HG03039 (cell line): Measurements from ENCODE around the gene CCDC106.

Source experiments
- ATAC-seq: cut with Tn5 transposase; IDR thresholded peaks from one replicate; pipeline ENCODE4 v1.9.1; 2021; ENCODE audit warnings: mild to moderate bottlenecking, moderate library complexity; ENCODE audit not compliant: unreplicated experiment

CCDC106 gene

GRCh38 chr19:55680339-55681130, 32.5 kb downstream of the CCDC106 start:
- no peak for ATAC-seq

GRCh38 chr19:55681131-55682092, 33.4 kb downstream of the CCDC106 start:
- no peak for ATAC-seq

DNA sequence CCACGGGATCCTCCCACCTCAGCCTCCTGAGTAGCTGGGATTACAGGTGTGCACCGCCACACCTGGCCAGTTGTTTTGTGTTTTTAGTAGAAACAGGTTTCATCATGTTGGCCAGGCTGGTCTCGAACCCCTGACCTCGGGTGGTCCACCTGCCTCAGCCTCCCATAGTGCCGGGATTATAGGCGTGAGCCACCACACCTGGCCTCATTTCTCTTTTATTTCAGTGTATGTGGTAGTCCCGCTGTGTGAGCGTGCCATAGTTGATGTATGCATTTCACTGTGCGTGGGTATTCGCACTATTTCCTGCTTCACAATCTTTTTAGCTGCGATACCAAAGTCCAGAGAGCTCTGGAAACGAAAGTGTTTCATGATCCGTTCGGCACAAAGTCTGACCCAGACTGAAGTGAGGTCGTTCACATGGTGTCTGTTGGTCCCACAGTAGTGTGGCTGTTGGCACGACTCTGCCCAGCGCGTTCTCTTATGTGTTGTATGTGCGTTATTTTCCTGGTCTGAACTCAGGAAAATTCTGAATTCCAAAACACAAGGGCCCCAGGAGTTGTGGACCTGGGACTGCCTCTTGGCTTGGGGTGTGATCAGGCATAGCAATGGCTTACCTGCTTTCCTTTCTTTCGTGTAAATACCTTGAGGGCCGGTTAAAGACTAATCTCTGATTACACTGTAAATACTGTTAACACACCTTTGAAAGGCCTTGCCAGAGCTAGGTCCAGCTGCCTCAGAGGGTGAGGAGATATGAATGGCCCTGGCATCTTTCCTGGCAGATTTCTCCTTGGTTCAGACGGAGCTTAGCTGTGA, 35.6 kb downstream of the CCDC106 start:
- no peak for ATAC-seq

- no peak for ATAC-seq
Measured at GRCh38 chr19:55684946-55685681, 37.1 kb downstream of the CCDC106 start.

GRCh38 chr19:55685776-55686175, 37.8 kb downstream of the CCDC106 start:
- no peak for ATAC-seq

GRCh38 chr19:55686311-55687050, 38.5 kb downstream of the CCDC106 start:
- ATAC-seq = no peak

DNA sequence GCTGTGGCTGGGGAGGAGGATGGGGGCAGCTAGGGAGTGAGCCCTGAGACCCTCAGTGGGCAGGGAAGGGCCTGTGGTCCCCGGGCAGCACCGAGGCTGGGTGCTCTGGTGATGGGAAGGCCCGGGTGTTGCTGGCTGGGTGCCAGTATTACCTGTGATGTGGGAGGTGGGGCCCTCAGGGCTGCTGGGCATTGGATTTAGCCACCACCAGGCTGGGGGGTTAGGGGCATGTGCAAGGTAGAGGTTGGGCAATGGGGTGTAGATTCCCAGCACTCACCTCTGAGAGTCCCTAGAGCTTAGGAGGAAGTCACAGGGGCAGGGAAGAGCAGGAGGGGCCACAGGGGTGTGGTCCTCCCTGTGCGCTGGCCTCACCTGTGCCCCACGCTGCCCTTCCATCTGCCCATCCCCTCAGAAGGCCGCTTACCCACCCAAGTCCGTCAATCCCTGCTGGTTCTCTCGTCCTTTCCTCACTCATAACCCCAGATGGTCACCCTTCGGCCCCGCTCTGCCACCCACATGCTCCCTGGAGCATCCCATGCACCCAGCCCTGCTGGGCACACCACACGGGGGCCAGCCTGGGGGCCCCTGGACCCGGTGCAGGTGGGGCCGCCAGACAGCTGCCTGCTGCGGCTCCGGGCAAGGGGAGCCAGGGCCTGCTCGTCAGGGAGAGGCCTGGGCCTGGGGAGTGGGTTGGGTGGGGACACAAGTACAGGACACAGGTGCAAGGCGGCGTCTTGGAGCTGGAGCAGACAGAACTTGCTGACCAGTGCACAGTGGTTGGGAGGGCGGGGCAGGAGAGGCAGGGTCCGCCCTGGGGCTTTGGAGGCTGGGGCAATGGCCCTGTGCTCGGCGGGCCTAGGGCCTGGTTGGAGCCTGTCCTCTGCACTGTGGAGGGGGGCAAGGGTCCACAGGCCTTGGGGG, 39.5 kb downstream of the CCDC106 start:
- no peak for ATAC-seq

DNA sequence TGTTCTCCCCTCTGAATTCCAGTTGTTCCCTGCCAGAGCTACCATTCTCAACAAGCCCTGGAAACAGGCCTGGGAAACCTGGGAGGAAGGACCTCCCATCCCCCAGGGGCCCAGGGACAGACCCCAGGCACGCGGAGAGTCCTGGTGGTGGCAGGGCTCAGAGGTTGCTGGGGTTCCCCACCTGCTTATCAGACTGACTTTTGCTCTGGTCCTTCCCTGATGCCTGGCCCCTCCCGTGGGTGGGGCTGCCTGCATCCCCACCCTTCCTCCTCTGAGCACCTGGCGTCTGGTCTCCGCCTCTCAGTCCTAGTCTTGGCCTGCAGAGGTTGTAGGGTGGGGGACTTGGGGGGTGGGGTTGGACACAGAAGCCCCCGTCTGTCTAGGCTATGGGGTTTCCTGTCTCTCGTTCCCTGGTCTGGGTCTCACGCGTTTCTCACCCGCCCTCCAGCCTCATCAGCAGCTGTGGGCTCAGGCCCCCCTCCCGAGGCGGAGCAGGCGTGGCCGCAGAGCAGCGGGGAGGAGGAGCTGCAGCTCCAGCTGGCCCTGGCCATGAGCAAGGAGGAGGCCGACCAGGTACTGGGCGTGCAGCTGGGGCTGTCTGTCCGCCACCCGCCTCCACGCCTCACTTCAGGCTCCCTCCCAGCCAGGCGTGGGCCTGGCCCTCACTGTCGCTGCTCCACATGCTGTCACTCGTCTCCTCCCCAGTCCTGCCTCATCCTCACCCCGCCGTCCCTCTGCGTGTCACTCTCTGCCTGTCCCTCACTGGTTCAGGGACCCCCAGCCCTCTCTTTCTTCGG, 40.6 kb downstream of the CCDC106 start:
- ATAC-seq = no peak

- no peak for ATAC-seq
Measured at GRCh38 chr19:55689411-55690108, 41.5 kb downstream of the CCDC106 start.

GRCh38 chr19:55690109-55690768, 42.2 kb downstream of the CCDC106 start:
- no peak for ATAC-seq

- no peak for ATAC-seq
Measured at GRCh38 chr19:55690769-55691545, 42.9 kb downstream of the CCDC106 start.

- ATAC-seq = no peak
Measured at GRCh38 chr19:55691561-55692481, 43.8 kb downstream of the CCDC106 start.

DNA sequence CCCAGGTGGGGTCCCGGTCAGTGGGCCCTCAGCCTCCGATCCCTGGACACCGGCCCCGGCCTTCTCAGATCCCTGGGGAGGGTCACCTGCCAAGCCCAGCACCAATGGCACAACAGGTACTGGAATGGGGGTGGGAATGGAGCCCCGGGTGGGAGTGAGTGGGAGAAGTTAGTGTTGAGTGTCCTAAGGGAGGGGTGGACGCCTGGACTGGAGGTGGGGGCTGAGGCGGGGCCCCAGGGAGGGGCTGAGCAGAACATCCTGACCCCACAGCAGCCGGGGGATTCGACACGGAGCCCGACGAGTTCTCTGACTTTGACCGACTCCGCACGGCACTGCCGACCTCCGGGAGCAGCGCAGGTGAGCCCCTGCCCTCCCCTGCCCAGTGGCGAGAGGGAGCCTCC, 44.7 kb downstream of the CCDC106 start:
- no peak for ATAC-seq

- no peak for ATAC-seq
Measured at GRCh38 chr19:55693336-55693974, 45.4 kb downstream of the CCDC106 start.
